DLD1 (cell line): ENCODE measurements around the gene RAB5A.

ENCODE experiments used
- in situ Hi-C: cut with HindIII; loops from 2 replicates; pipeline ENCODE4 v1.10.0; 2017; ENCODE audit warnings: low sequenced_read_pairs

Gene RAB5A, protein sequence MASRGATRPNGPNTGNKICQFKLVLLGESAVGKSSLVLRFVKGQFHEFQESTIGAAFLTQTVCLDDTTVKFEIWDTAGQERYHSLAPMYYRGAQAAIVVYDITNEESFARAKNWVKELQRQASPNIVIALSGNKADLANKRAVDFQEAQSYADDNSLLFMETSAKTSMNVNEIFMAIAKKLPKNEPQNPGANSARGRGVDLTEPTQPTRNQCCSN

DNA sequence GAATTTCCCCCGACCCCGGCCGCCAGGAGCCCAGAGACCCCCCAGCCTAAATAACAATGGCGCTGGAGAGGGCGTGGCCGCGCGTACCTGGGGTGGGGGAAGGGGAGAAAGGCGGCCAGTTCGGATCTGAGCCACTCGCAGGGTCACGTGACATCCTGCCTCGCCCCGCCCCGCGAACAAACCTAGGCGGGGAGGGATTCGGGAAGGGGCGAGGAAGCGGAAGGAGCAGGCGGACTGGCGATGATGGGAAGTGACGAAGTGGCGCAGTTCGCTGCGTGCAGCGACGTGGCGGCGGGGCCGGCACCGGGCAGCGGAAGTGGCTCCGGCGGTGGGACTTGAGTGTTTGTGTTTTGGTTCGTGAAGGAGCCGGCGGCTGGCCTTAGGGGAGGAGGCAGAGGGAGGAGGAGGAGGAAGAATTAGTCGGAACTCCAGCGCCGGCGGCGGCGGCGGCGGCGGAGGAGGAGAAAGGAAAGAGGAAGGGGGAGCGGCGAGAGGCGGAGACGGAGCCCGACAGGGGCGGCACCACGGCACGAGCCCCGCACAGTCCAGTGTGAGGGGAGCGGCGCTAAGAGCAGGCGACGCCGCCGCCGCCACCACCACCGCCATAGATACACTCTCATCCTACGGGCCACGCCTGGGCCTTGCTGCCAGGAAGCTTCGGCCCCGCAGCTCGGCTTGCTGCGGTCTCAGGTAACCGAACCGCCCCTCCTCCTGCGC, at the start of gene RAB5A:
Gene RAB5A, plus strand, starts transcription at position 266 of the 717 bp plus-strand sequence. CDS start 3,802 bp downstream, outside the sequence.
- in situ Hi-C loops = loop anchor here (25.0 kb wide), 1 partner anchor 90 kb away; the partner anchor contains the start of gene KAT2B

DNA sequence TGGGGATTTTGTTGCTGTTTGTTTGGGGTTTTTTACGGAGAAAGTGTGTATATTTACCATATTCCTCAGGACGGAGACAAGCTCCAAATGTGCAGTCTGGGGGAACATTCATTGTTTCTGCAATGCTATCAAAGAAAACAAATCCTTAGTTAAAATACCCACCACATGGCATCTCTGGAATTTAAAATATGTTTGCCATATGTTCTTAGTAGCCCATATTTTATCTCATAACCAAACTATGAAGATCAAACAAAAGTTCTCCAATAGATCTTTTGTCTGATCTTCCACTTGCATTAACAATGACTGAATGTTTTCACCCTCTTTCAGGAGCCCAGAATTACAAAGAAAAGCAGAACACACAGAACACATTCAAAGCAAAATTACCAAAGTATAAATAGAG, 48.2 kb upstream of the RAB5A start:
- in situ Hi-C loops = loop anchor here (25.0 kb wide), 1 partner anchor 289 kb away; the partner anchor contains the start of gene SGO1

DNA sequence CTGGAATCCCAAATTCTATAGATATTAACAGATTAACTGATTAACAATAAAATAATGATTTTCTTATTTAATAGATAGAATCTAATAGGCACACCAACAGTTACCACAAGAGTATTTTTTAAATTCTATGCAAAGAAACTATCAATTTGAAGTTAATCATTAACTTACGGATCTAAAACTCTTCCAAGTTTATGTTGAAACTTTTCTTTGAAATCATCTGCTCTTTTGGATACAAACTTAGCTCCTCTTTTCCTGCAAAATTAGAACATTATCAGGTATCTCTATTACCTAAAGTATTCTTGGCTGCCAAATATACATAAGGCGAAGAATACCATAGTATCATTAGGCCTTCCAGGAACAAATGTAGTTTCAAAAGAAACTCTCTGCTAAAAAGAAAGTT, 47.6 kb upstream of the RAB5A start:
- in situ Hi-C loops = loop anchor here (25.0 kb wide), 1 partner anchor 288 kb away; the partner anchor contains the start of gene SGO1

DNA sequence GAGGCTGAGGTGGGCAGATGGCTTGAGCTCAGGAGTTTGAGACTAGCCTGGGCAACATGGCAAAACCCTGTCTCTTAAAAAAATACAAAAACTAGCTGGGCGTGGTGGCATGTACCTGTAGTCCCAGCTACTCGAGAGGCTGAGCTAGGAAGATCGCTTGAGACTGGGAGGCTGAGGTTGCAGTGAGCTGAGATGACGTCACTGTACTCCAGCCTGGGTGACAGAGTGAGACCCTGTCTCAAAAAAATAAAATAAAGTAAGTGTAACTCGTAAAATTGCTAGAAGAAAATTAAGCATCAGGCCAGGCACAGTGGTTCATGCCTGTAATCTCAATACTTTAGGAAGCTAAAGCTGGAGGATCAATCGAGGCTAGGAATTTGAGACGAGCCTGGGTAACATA, 47.1 kb upstream of the RAB5A start:
- in situ Hi-C loops = loop anchor here (25.0 kb wide), 1 partner anchor 287 kb away; the partner anchor contains the start of gene SGO1

DNA sequence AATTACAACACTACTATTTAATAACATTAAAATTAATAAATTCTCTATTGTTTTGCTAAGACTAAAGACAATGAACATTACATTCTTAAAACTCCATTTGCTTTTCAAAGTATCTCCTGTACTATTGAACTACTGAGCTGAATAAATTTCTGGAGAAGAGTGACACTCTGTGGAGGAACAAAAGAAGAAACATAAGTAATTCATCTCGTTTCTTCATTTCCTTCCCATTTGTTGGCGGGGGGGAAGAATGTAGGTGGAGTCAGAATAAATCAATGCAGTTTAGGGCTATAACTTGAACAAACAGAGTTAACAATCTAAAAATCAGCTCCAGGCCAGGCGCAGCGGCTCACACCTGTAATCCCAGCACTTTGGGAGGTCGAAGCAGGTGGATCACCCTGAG, 45.6 kb upstream of the RAB5A start:
- in situ Hi-C loops = no loop called here

DNA sequence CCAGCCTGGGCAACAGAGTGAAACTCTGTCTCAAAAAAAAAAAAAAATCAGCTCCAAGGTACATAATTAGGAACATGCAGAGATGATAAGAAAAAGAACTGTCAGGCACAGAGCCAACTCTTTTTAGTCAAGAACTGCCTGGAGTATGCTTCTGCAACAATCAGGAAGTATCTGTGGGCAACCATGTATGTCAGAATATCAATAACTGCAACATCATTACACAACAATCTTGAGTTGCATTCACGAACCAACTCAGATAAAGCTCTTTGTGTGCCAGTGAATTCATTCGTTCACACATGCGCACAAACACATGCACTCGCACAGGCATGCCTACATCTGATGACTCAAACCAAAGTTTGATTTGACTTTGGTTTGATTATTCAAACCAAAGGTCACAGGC, 45.0 kb upstream of the RAB5A start:
- in situ Hi-C loops = no loop called here

DNA sequence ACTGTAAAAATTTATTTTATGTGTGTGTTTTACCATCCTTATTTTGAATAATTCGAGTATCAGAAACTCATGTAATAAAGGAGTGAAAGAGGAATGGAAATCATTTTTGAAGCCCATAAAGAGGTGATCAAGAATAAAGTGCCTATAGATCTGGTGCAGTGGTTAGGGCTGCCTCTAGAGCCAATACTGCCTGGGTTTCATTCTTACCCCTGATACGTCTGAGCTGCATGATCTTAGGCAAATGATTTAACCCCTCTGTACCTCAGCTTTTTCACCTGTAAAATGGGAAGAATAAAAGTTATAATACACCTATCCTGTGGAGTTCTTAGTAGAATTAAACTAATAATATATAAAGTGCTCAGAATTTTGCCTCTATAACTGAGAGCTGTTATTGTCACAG, 43.2 kb upstream of the RAB5A start:
- in situ Hi-C loops = no loop called here

DNA sequence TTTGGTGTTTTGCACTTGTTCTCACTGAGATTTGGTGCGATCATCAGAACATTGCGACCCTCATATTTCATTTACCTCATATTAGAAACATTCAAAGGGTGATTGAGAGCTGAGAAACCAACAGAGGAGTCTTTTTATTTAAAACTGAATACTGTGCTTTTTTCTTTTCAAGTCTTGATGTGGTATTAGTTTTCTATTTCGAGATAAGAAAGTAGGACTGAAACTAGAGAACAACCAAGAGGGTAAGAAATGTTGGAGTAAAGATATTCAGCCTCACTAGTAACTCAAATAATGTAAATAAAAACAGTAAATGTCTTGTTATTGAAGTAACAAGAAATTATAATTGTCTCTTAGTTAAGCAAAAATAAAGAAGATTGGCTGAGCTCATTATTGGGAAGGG, 39.4 kb upstream of the RAB5A start:
- in situ Hi-C loops = no loop called here

DNA sequence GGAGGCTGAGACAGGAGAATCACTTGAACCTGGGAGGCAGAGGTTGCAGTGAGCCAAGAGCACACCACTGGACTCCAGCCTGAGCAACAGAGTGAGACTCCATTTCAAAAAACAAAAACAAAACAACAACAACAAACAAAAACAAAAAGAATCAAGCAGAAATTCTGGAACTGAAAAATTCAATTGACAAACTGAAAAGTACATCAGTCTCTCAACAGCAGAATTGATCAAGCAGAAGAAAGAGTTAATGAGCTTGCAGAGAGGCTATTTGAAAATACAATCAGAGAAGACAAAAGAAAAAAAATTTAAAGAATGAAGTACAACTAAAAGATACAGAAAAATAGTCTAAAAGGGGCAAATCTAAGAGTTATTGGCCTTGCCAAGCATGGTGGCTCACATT, 35.4 kb upstream of the RAB5A start:
- in situ Hi-C loops = no loop called here

DNA sequence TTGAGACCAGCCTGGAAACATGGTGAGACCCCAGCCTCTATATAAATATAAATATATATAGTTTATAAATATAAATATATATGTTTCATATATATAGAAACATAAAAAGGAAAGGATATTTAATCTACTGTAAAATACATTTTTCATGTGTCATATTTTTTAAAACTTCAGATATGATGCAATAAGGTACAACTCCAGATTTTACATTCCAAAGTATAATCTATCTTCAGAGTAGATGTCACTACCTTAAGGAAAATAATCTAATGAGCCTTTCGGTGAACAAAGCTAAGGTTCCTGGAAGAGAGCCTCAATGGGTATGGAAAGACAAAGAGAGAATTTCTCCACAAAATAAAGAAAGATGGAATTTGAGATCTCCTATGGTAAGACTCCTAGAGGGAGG, 29.7 kb upstream of the RAB5A start:
- in situ Hi-C loops = no loop called here

DNA sequence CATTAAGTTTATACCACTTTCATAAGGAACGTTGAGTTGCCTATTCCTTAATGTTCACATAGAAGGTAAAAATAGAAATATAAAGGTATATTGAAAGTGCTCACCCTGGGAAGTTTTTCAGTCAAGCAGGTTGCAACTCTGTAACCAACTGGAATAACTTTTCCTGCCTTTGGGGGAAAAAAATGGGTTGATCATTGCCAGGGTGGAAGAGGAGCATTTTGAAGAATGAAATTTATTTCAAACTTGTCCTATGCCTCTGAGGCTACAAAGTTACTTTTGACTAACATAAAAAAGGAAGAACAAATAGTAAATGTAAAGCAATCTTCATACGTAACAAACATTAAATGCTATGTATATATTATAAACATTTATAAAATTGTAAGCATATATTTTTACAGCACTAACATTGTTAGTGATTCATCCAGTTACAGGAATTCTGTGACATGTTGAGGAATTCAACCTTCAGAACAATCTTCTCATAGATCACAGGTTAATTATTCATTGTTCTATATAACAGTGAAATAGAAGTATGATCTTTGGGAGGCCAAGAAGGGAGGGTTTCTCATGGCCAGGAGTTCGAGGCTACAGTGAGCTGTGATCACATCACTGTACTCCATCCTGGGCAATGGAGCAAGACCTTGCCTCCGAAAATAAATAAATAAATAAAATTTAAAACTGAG, 26.4 kb upstream of the RAB5A start:
- in situ Hi-C loops = no loop called here

DNA sequence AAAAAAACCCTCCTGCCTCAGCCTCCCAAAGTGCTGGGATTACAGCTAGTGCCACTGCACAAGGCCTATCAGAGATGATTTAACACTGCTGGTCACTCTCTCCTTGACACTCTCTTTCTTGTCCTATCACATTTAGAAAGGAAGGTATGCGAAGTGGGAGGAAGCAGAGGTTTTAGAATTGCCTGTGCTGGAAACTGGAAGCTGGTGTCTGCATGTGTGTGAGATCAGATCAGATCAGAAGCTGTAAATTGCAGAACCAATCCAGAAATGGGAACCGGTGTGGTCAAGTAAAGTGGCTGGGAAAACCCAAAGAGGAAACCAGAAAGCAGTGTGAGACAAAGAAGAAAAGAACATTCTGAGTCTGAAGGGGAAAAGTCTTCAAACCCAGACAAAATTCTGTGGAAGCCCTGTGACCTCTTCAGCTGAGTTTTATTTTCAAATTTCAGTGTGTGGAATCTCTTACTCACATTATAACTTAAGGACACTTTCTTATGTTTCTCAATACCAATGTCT, 15.7 kb upstream of the RAB5A start:
- in situ Hi-C loops = loop anchor here (25.0 kb wide), 1 partner anchor 106 kb away; the partner anchor contains the start of gene KAT2B

DNA sequence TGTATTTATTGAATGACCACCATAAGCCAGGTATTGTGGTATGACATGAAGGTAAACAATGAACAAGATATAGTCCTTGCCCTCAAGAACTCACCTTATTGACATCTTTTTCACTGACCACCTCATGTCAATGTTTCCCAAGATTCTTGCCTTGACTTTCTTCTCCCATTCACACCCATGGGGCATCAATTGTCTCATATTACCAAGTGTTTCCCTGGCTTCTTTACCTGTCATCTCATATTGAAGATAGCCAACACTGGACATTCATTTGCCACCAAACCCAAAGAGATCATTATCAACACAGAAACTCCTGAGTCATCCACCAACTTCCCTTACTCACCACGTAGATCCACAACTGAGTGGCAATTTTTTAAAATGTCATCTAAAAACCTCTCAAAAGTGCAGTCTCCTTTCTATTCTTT, 15.1 kb upstream of the RAB5A start:
- in situ Hi-C loops = loop anchor here (25.0 kb wide), 1 partner anchor 106 kb away; the partner anchor contains the start of gene KAT2B

DNA sequence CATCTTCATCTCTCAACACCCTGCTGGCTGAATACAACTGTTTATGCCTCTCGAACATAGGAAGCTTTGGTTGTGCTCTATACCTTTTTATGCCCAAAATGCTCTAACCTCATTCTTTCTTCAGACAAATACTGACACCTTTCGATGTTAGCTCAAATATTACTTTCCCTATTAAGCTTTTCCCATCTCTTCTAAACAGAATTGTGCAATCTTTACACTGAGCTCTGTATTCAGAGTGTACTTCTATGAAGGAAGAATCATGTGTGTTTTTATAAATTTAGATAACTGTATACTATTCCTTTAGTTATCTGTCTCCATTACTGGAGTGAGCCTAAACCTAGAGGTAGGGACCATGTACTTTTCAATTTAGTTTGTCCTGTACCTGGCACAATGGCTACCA, 14.5 kb upstream of the RAB5A start:
- in situ Hi-C loops = loop anchor here (25.0 kb wide), 1 partner anchor 105 kb away; the partner anchor contains the start of gene KAT2B

DNA sequence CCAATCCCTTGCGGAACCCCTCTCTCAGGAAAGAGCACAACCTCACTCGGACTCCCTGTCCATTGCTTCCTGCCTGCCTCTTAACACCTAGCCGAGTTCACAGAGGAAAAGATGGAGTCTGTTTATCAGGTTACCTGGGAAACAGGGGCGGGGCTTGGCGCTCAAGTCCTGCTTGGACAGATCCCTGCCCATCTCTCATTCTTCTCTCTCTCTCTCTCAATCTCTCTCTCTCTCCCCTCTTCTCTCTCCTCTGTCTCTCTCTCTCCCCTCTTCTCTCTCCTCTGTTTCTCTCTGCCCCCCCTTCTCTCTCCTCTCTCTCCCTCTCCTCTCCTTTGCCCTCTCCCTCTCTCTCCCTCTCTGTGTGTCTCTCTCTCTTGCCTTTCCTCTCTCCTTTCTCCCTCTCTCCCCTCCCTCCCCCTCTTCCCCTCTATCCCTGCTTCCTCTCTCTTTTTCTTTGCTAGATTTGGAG, 12.8 kb upstream of the RAB5A start, which contains the start of gene EFHB:
Gene EFHB, minus strand, starts transcription at position 120 of the 469 bp plus-strand sequence. CDS start 199 bp downstream, outside the sequence.
- in situ Hi-C loops = loop anchor here (25.0 kb wide), 1 partner anchor 103 kb away; the partner anchor contains the start of gene KAT2B

DNA sequence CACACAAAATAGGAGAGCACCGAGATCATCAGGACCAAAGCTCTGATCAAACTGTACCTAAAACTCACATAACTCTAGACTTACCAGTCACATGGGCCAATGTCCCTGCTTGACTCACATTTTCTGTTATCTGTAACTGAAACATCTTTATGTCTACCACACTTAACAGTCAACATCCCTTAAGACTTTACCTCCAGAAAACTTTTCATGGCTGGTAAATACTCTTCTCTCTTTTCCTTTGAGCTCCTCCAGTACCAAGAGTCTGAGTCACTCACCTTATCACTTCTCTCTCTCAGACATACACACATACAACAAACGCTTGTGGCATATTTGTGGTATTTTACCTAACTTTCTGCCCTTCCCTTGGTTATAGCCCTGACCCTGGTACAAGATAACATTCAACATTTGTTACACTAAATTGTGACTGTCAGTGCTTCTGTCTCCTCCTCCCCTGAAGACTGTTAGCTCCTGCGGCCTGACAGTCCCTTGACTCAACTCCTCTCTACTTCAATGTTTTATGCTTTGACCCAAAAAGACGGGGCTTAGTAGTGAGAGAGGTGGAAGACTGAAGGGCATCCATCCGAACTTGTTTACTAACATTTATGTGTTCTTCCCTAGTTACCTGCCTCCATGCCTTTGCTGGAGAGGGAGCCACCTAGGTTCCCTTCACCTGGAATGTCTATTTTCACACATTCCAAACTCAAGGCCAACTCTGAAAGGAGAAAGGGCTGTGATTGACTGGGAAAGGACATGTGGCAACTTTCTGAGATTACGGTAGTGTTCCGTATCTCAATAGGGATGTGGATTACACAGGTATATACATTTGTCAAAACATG, 9.2 kb upstream of the RAB5A start:
- in situ Hi-C loops = loop anchor here (25.0 kb wide), 1 partner anchor 100 kb away; the partner anchor contains the start of gene KAT2B

DNA sequence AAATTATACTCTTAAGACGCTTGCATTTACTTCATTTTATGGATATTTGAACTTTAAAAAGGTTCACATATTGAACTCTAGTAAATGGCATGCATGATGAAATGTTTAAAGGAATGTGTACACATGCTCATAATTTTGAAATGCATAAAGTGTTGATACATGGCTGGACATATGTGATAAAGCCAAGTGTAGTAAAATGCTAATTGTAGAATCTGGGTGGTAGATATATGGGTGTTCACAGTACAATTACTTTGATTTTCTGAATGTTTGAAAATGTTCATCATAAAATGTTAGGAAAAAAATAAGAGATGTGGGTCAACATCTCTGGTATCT, 8.6 kb upstream of the RAB5A start:
- in situ Hi-C loops = loop anchor here (25.0 kb wide), 1 partner anchor 99 kb away; the partner anchor contains the start of gene KAT2B

DNA sequence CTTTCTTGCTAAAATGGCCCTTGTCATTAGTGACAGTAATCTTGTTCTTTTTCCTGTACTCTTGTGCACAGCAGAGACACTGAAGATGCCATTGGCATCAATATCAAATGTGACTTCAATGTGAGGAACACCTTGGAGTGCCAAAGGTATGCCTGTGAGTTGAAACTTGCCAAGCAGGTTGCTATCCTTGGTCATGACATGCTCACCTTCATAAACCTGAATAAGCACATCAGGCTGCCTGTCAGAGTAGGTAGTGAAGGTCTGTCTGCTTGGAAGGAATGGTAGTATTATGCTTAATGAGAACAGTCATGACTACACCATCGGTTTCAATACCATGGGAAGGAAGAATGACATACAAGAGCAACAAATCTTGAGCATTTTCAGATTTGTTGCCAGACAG, 6.3 kb upstream of the RAB5A start:
- in situ Hi-C loops = loop anchor here (5.0 to 25.0 kb wide), 2 partner anchors 48 to 97 kb away; partner anchors contain the start of gene KAT2B

DNA sequence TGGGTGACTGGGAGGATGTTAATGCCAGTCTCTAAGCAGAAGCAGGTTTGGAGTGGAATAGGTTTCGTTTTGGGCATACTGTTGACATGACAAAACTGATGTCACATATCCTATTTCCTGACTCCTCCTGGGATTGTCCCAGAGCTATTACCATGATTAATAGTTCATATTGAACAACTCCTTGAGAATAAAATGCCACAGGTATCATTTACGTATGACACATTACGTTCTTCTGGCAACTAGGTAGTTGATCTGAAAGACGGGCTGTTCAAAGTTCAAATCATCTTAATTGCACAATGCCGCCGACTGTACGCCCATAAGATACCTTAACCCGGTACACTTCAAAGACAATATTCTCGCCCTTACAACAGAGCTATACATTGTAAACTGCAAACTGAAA, 1.4 kb upstream of the RAB5A start:
- in situ Hi-C loops = loop anchor here (25.0 kb wide), 1 partner anchor 92 kb away; the partner anchor contains the start of gene KAT2B
